ENCODE results near the gene C1RL. TPM values are rescaled to one million over a fixed set of nuclear protein-coding genes. Genes with fewer than 3 reads are reported as not detected.
A peak's percentile ranks its signal among the peaks of the same experiment; 100 is the strongest.

C1RL gene
- total RNA-seq, 6 experiments from 2014 or later, result 8.5 to 20.0 (median 15.8) TPM

GRCh38 chr12:7114851-7115250, 5.8 kb upstream of the C1RL start:
- no peak for TF ChIP-seq CTCF (IDR thresholded peaks at IDR 0.05)
- Mint-ChIP-seq H3K9me3 (no peaks in the 10 kb centered on the region), H3K27me3 (ENCODE audit: insufficient read depth) (no peaks in the 10 kb centered on the region; the same call in 1 of the 2 replicates), H3K4me3 (no peak overlapping the region), H3K36me3 (ENCODE audit: low read depth) (peaks cover 10% of the 10 kb centered on the region; the same call in 1 of the 2 replicates), H3K27ac (no peak overlapping the region), H3K4me1 (ENCODE audit: low read depth) (peaks cover 16% of the 10 kb centered on the region)
- no peak for DNase-seq

GRCh38 chr12:7114008-7114407, 5.0 kb upstream of the C1RL start:
- no peak for TF ChIP-seq CTCF (IDR thresholded peaks at IDR 0.05)
- Mint-ChIP-seq H3K27me3 (ENCODE audit: insufficient read depth) (no peaks in the 10 kb centered on the region; the same call in 1 of the 2 replicates), H3K9me3 (no peaks in the 10 kb centered on the region), H3K4me3 (no peak overlapping the region), H3K27ac (no peak overlapping the region), H3K36me3 (ENCODE audit: low read depth) (peaks cover 10% of the 10 kb centered on the region; the same call in 1 of the 2 replicates), H3K4me1 (ENCODE audit: low read depth) (peaks cover 23% of the 10 kb centered on the region)
- DNase-seq, result no peak

- no peak overlapping the region for H3K27ac Mint-ChIP-seq
- H3K36me3 Mint-ChIP-seq (ENCODE audit: low read depth), result peaks cover 10% of the 10 kb centered on the region; the same call in 1 of the 2 replicates
Observed at GRCh38 chr12:7113389-7113871, 4.4 kb upstream of the C1RL start.

DNA sequence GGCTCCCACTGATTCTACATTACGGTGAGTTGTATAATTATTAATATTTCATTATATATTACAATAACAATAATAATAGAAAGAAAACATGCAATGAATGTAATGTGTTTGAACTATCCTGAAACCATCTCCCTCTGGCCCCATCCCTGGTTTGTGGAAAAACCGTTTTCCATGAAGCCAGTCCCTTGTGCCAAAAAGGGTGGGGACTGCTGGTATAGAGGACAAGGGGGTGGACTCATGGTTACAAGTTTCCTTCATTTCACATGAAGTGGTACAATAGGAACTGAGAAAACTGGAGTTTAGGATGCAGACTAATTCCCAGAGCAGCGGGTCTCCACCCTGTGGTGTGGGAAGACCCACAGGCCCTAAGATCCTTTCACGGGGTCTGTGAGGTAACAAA, 3.0 kb upstream of the C1RL start:
- H3K27ac Mint-ChIP-seq, result no peak overlapping the region
- H3K9me3 Mint-ChIP-seq, result no peaks in the 10 kb centered on the region
- peaks cover 31% of the 10 kb centered on the region for H3K4me1 Mint-ChIP-seq (ENCODE audit: low read depth)

More at GRCh38 chr12:7113389-7113871, 4.4 kb upstream of the C1RL start:
- Mint-ChIP-seq H3K4me3 (no peak overlapping the region), H3K27me3 (ENCODE audit: insufficient read depth) (no peaks in the 10 kb centered on the region; the same call in 1 of the 2 replicates), H3K9me3 (no peaks in the 10 kb centered on the region), H3K4me1 (ENCODE audit: low read depth) (peaks cover 23% of the 10 kb centered on the region)
- TF ChIP-seq CTCF (IDR thresholded peaks at IDR 0.05), result peak; percentile 93
- no peak for DNase-seq

GRCh38 chr12:7110661-7111060, 1.6 kb upstream of the C1RL start:
- Mint-ChIP-seq H3K27ac (no peak overlapping the region), H3K9me3 (peaks cover 11% of the 10 kb centered on the region), H3K36me3 (ENCODE audit: low read depth) (peaks cover 22% of the 10 kb centered on the region), H3K4me1 (ENCODE audit: low read depth) (peaks cover 33% of the 10 kb centered on the region), H3K27me3 (ENCODE audit: insufficient read depth) (no peaks in the 10 kb centered on the region; the same call in 1 of the 2 replicates), H3K4me3 (no peak overlapping the region)
- no peak for DNase-seq
- TF ChIP-seq CTCF (IDR thresholded peaks at IDR 0.05), result no peak

More for the DNA sequence above, 3.0 kb upstream of the C1RL start:
- Mint-ChIP-seq H3K36me3 (ENCODE audit: low read depth) (peaks cover 10% of the 10 kb centered on the region; the same call in 1 of the 2 replicates), H3K27me3 (ENCODE audit: insufficient read depth) (no peaks in the 10 kb centered on the region; the same call in 1 of the 2 replicates), H3K4me3 (no peak overlapping the region)
- TF ChIP-seq CTCF (IDR thresholded peaks at IDR 0.05), result no peak
- no peak for DNase-seq

Data from HFFc6 (cell line).